GM19455 (cell line): Measurements from ENCODE around the gene CAPN12.

ENCODE experiments used
- ATAC-seq: cut with Tn5 transposase; IDR thresholded peaks from one replicate; pipeline ENCODE4 v1.9.1; 2021; ENCODE audit not compliant: unreplicated experiment

The CAPN12 gene

GRCh38 chr19:38727306-38727867, 16.9 kb downstream of the CAPN12 start:
- no peak for ATAC-seq

- no peak for ATAC-seq
Measured at GRCh38 chr19:38726761-38727301, 17.4 kb downstream of the CAPN12 start.

GRCh38 chr19:38726284-38726673, 18.0 kb downstream of the CAPN12 start:
- ATAC-seq: no peak

- no peak for ATAC-seq
Measured at GRCh38 chr19:38725469-38726283, 18.6 kb downstream of the CAPN12 start.

GRCh38 chr19:38723990-38724854, 20.1 kb downstream of the CAPN12 start:
- no peak for ATAC-seq

GRCh38 chr19:38723606-38723965, 20.7 kb downstream of the CAPN12 start:
- no peak for ATAC-seq

- no peak for ATAC-seq
Measured at GRCh38 chr19:38722947-38723605, 21.2 kb downstream of the CAPN12 start.

- ATAC-seq: no peak
Measured at GRCh38 chr19:38721979-38722773, 22.1 kb downstream of the CAPN12 start.

GRCh38 chr19:38721496-38721895, 22.8 kb downstream of the CAPN12 start:
- ATAC-seq: no peak

- no peak for ATAC-seq
Measured at GRCh38 chr19:38720559-38721236, 23.6 kb downstream of the CAPN12 start.

- no peak for ATAC-seq
Measured at GRCh38 chr19:38719761-38720558, 24.3 kb downstream of the CAPN12 start.

- ATAC-seq: no peak
Measured at GRCh38 chr19:38718747-38719543, 25.3 kb downstream of the CAPN12 start.

- ATAC-seq: no peak
Measured at GRCh38 chr19:38717855-38718254, 26.4 kb downstream of the CAPN12 start.

GRCh38 chr19:38717051-38717450, 27.2 kb downstream of the CAPN12 start:
- no peak for ATAC-seq

GRCh38 chr19:38715555-38715954, 28.7 kb downstream of the CAPN12 start:
- ATAC-seq: no peak

GRCh38 chr19:38714354-38714778, 29.9 kb downstream of the CAPN12 start:
- no peak for ATAC-seq

- no peak for ATAC-seq
Measured at GRCh38 chr19:38713865-38714264, 30.4 kb downstream of the CAPN12 start.

GRCh38 chr19:38713227-38713649, 31.0 kb downstream of the CAPN12 start:
- no peak for ATAC-seq
